Ishikawa (cell line): Measurements from ENCODE around the gene LRP4.

Source experiments
- CEBPB ChIP-seq: IDR thresholded peaks from 2 replicates; pipeline ENCODE4 v1.6.1; 2012
- CREB1 ChIP-seq: IDR thresholded peaks from 2 replicates; pipeline ENCODE4 v1.6.1; 2012; ENCODE audit warnings: low read depth
- EGR1 ChIP-seq: IDR thresholded peaks from 2 replicates; pipeline ENCODE4 v1.6.1; 2012
- EP300 ChIP-seq: IDR thresholded peaks from 2 replicates; pipeline ENCODE4 v1.6.1; 2012; ENCODE audit warnings: borderline replicate concordance
- FOXM1 ChIP-seq: IDR thresholded peaks from 2 replicates; pipeline ENCODE4 v1.6.1; 2012; ENCODE audit warnings: low read depth, borderline replicate concordance
- MAX ChIP-seq: IDR thresholded peaks from 2 replicates; pipeline ENCODE4 v1.6.1; 2012
- NFIC ChIP-seq: IDR thresholded peaks from 2 replicates; pipeline ENCODE4 v1.6.1; 2012
- RAD21 ChIP-seq: IDR thresholded peaks from 2 replicates; pipeline ENCODE4 v1.6.1; 2012; ENCODE audit warnings: low read depth
- REST ChIP-seq: IDR thresholded peaks from 2 replicates; pipeline ENCODE4 v1.6.1; 2012; ENCODE audit warnings: low read depth, mild to moderate bottlenecking
- TEAD4 ChIP-seq: IDR thresholded peaks from 2 replicates; pipeline ENCODE4 v1.6.1; 2012
- USF1 ChIP-seq: IDR thresholded peaks from 2 replicates; pipeline ENCODE4 v1.6.1; 2012
- ZBTB7A ChIP-seq: IDR thresholded peaks from 2 replicates; pipeline ENCODE4 v1.6.1; 2012; ENCODE audit warnings: low read depth

The LRP4 gene

GRCh38 chr11:46837860-46838259 is 80.5 kb downstream of the LRP4 start:
- TF ChIP-seq CEBPB (no peak), ZBTB7A (no peak), CREB1 (no peak), USF1 (no peak), EP300 (no peak), REST (no peak), FOXM1 (no peak)

- no peak for TF ChIP-seq NFIC
- no peak for TF ChIP-seq EP300
Measured at GRCh38 chr11:46836870-46837269, 81.5 kb downstream of the LRP4 start.

- no peak for TF ChIP-seq USF1
- TF ChIP-seq CEBPB: no peak
- TF ChIP-seq EP300: no peak
- no peak for TF ChIP-seq EGR1
- no peak for TF ChIP-seq CREB1
Measured at GRCh38 chr11:46836431-46836830, 81.9 kb downstream of the LRP4 start.

- no peak for TF ChIP-seq REST
- TF ChIP-seq RAD21: no peak
Measured at GRCh38 chr11:46835897-46836296, 82.5 kb downstream of the LRP4 start.

GRCh38 chr11:46834821-46835220 is 83.5 kb downstream of the LRP4 start:
- no peak for TF ChIP-seq CREB1
- TF ChIP-seq USF1: no peak
- TF ChIP-seq ZBTB7A: no peak
- TF ChIP-seq EGR1: no peak
- no peak for TF ChIP-seq NFIC
- no peak for TF ChIP-seq REST
- TF ChIP-seq EP300: no peak
- TF ChIP-seq RAD21: no peak
- TF ChIP-seq TEAD4: no peak
- TF ChIP-seq MAX: no peak
- TF ChIP-seq FOXM1: no peak

GRCh38 chr11:46832511-46833214 is 85.7 kb downstream of the LRP4 start:
- TF ChIP-seq ZBTB7A: no peak
- no peak for TF ChIP-seq EGR1
